ENCODE measurements around the gene GPR4.
"Not testable (repeated sequence)": the region's sequence is repeated elsewhere in the genome, so short reads cannot be mapped to it uniquely, and the experiment has no call there.

The GPR4 gene

DNA sequence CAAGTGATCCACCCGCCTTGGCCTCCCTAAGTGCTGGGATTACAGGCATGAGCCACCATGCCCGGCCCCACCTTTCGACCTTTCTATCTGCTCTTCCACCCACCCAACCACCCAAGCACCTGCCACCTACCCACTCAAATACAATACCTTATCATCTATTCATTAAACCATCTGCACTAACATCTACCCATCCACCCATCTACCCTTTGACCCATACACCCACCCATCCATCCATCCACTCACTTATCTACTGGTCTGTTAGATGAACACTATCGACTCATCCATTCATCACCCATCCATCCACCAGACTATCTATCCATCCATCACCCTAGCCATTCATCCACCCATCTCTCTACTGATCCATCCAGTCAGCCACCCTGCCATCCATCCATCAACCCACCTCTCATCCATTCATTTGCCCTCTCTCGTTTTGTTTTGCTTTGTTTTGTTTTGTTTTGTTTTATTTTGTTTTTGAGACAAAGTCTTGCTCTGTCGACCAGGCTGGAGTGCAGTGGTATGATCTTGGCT is 20.0 kb upstream of the GPR4 start:
- no peak for DNase-seq (ENCODE audit: low spot score)

DNA sequence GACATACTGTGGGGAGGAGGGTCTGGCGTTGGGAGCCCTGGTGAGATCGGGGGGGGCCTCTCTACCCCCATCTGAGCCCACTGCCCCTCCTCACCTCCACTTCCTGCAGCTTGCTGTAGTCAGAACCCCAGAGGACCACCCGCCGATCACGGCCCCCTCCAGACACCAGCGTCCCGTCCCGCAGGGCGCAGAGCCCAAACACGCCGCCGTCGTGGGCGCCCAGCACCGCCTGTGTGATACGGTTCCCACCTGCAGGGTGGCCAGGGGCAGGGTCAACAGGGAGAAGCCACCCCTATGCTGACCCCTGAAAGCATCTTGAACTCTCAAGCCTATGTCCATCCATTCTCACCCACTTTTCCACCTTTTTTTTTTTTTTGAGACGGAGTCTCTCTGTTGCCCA is 19.4 kb upstream of the GPR4 start:
- no peak for DNase-seq (ENCODE audit: low spot score)

DNA sequence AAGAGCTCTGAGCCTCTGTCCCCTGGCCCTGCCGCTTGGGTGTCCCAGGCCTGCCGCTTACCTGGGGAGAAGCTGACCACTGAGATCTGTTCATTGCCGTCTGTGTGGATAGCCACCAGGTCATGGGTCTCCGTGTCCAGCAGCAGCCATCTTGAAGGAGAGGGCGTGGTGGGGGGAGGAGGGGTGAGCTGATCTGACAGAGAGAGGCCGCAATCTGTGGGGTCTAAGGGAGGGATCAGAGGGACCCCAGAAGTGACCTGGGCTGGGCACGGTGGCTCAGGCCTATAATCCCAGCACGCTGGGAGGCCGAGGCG is 14.6 kb upstream of the GPR4 start:
- DNase-seq (ENCODE audit: low spot score), result no peak

DNA sequence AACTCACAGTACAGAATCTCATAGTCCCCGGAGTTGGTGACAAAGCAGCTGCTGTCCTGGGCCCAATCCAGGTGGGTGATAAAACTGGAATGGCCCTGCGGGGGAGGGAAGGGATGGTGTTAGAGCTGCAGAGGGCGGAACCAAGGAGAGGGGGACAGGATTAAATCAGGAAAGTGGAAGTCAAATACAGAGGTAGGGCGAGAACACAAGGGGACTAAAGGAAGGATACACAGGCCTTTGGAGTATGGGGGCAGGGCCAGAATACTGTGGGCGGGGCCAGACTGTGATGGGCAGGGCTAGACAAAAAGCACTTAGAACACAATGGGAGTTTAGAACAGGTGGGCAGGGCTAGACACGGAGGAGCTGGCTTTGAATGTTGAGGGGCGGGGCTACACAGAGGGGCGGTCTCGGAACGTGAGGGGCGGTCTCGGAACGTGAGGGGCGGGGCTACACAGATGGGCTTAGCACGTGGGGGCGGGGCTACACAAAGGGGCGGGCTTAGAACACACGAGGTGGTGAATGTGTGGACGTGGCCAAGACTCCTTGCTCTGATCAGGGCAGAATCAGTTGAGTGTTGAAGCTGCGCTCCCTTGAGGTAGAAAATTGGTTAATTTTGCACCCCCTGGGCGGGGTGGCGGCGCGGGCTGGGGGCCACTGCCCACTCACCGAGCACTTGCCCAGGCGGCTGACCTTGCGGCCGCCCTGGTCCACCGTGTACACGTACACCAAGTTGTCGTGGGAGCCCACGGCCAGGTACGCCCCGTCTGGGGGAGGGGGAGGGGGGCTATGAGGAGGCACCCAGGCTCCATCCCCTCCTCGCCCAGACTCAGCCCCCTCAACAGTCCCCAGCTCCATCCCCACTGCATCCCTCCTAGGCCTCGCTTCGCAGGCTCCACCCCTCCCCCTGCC is 14.0 kb upstream of the GPR4 start:
- no peak for DNase-seq (ENCODE audit: low spot score)

DNA sequence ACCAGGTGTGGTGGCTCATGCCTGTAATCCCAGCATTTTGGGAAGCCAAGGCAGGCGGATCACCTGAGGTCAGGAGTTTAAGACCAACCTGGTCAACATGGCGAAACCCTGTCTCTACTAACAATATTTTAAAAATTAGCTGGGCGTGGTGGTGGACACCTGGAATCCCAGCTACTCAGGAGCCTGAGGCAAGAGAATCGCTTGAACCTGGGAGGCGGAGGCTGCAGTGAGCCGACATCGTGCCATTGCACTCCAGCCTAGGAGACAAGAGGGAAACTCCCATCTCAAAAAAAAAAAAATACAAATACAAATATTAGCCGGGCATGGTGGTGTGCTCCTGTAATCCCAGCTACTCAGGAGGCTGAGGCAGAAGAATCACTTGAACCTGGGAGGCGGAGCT is 13.0 kb upstream of the GPR4 start:
- DNase-seq (ENCODE audit: low spot score), result not testable (repeated sequence)

DNA sequence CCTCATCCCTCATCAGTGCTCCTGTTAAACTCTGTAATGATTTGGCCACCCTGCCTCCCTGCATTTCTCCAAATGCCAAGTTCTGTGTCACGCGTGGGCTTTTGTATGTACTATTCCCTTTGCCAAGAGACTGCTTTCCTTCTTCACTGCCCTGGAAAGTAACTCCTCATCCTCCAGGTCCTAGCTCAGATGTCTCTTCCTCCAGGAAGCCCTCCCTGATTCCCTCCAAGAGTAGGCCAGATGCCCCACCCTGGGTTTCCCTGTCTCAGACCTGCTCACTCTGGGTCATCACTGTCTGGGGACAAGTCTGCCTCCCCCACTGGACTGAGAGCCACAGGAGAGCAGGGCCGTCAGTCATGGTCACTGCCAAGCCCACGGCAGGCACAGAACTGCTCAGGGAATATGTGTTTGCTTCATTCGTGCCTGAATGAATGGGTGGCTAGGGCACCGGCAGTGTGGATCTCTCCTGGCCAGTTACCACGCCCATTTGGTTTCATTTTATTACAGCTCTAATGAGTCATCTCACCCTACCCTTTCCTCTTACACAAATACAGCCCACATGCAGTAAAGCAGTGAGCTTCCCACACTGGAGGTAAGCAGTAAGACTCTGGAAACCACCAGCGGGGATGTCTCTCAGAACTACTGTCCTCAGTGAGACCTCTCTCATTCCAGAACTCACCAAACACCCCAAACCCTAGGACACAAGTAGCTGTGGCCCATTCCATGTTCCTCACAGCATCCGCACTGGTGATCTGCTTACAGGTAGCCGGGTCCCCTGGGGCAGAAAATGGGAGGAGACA is 12.1 kb upstream of the GPR4 start:
- no peak for DNase-seq (ENCODE audit: low spot score)

DNA sequence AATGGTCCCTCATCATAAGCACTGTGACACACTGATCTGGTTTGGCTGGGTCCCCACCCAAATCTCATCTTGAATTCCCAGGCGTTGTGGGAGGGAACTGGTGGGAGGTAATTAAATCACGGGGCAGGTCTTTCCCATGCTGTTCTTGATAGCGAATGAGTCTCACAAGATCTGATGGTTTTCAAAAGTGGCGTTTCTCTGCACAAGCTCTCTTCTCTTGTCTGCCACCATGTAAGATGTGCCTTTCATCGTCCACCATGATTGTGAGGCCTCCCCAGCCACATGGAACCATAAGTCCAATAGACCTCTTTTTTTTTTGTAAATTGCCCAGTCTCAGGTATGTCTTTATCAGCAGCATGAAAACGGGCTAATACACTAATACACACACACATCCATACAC is 6.9 kb upstream of the GPR4 start:
- DNase-seq (ENCODE audit: low spot score), result no peak

DNA sequence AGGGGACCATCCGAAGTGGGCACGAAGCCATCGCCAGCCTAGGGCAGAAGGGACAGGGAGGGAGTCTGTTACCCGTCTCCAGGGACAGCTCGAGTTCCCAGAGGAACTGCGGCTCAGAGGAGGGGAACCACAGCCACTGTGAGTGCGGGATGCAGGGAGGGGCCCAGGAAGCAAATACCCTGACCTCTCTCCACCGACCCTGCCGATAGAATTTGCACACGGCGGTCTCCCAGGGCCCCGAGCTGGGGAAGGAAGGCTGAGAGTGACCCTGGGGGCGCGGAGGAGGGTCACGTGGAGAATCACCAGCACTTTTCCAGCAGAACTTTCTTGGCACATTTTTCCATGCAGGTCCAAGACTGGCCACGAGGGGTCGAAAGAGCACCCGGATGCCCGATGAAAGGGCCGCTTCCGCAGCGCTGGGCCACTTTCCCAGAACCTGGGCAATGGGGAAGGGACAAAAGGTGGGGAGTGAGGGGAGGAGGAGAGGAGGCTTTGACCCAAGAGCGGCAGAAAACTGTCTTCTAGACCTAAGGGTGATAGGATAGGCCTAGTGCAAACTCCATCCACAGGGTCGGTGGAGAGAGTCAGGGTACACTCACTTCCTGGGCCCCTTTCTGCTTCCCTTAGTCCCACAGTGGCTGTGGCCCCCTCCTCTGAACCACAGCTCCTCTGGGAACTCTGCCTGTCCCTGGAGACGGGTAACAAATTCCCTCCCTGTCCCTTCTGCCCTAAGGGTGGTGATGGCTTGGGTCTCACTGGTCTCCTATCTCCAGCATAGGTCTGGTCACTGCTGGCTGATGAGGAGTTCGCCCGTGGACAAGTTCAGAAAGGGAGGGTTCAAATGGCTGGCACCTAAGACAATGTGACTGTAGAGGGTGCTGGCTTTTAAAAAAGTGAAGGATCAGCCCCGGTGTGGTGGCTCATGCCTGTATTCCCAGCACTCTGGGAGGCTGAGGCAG is 5.3 kb upstream of the GPR4 start:
- DNase-seq (ENCODE audit: low spot score), result peak; percentile 61

DNA sequence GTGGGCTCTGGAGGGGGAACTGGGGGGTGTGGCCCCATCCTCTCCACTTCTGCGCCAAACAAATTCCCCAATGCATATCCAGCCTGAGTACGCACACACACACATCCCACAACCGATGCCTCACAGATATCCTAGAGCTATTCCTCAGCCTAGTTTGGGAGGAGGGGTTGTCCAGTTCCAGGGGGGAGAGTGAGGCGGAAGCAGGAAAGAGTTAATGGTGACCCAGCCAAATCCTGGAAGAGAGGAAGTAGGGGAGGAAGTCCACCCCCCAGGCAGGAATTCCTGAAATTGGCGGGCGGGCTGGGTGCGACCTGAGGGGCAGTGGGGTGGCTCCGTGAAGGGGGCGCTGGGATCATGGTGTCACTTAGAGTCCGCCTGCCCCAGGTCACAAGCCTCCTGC is 897 bp downstream of the GPR4 start:
- DNase-seq (ENCODE audit: low spot score), result no peak

DNA sequence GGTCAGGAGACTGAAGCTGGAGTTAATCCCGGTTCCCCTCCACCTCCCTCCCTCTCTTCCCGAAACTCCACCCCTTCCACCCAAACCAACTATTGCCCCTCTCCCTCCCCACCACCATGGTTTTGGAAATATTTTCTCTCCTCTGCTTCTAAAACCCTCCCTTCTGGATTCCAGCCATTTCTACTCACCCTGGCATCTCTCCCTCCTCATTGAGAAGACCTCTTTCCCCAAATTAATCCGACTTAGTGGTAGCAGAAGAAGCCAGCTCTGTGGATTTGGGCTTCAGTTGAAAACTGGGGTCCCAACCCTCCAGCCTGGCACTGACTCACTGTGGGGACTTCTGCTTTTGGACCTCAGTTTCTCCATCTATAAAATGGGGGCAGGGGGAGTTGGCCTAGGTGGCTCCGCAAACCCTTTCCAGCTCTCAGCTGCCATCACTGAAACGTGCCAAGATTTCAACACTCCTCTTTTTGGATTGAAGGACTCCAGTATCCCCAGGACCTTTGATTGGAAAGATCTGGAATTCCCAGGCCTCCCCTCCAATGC is 1.6 kb downstream of the GPR4 start:
- no peak for DNase-seq (ENCODE audit: low spot score)

DNA sequence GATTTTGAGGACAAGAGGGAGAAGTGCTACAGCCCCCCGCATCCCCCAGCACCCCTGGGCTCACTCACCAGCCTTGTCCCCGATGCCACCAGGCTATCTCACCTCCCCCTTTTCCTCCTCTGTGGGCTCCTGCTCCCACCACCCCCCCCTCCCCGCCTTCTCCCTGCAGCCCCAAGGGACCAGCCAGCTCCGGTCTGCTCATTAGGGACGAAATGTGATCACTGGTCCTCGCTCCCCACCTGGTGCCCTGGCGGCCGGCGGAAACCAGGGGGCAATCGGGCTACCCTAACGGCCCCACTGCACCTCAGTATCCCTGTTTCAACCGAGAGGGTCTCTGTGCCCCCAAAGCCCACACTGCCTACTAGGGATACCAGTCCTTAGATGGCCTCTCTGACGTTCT is 2.7 kb downstream of the GPR4 start:
- no peak for DNase-seq (ENCODE audit: low spot score)

DNA sequence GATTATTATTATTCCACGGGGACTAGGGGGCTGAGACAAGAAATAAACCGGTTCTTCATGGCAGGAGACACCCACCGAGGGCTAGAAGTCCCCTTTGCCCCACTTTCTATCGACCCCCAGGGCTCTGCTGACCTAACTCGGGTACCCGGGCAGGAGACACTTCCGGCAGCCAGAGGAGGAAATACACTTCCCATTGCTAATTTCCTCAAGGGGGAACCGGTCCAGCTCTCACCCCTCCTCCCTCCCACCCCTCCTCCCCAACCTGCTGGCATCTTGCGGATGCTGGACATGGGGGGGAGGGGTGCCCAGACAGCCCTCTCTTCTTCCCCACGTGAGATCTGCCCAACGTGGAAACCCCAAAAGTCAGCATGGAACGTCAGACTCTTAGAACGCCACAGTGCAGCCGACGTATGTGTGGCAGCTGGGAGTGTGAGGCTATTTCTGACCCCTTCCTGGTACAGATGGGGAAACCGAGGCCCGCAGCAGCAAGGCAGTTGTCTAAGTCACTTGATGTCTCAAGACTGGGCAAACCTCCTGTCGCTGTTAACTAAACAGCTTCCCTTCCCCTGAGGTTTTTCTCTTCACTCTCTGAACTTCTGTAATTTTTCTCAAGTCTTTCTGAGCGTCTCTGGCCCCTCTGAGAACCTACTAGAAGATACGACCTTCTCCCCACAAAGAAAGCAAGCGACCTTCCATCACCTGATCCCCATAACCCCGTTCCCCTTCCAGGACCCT is 3.6 kb downstream of the GPR4 start:
- no peak for DNase-seq (ENCODE audit: low spot score)

DNA sequence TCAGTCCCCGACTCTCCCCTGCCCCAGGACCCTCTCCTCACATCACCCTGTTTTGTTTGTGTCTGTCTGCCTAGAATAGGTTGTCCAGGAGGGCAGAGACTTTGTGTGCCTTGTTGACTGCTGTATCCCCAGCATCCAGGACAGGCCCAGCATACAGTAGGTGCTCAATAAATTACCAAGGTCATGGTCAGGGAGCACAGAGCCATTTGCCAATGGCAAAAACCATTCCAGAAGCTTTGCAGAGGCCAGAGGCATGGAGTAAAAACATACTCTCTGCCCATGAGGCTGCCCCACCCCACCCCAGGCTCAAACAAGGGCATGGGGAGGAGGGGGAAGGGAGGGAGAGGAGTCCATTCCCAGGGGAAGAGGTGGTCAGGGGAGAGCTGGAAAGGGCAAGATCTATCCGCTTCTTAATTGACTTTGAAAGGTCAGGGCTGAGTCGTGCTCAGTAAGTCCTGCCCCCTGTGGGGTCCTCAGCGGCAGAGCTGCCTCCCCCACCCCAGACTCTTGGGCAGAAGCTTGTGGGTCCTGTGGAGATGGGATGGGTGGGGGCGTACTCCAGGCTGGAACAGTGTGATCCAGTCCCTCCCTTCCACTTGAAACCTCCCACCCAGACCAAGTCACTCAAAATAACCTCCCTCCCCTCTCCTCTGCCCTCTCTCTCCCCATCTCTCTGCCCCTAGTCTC is 4.4 kb downstream of the GPR4 start:
- no peak for DNase-seq (ENCODE audit: low spot score)

DNA sequence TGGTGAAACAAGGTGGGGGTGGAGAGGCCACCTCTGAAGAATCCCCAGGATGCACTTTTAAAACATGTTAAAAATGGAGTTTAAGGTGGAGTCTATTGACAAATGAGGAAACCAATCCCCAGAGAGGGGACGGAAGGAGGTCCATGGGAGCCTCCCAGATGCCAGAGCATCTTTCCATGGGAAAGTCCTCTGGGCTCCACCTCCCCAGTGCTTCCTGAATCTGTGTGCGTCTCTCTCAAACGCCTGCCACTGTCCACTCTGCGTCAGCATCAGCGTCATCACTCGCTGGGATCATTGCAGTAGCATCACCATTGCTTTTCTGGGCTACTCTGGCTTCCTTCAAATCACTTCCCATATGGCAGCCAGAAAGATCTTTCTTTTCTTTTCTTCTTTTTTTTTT is 6.2 kb downstream of the GPR4 start:
- DNase-seq (ENCODE audit: low spot score), result no peak

DNA sequence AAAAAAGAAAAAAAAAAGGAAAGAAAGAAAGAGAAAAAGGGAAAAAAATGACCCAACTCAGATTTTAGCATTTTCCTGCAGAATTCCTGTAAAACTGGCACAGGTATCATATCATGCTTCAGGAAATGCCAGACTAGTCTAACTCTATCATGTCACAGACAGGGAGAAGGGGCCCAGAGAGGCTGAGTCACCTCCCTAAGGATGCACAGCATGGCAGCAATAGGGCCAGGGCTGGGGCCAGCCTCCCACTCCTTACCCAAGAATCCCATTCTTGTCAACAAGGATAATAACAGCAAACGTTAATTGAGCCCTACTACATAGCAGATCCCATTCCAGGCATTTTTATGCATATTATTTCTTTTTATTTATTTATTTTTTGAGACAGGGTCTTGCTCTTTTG is 8.5 kb downstream of the GPR4 start:
- DNase-seq (ENCODE audit: low spot score), result no peak

DNA sequence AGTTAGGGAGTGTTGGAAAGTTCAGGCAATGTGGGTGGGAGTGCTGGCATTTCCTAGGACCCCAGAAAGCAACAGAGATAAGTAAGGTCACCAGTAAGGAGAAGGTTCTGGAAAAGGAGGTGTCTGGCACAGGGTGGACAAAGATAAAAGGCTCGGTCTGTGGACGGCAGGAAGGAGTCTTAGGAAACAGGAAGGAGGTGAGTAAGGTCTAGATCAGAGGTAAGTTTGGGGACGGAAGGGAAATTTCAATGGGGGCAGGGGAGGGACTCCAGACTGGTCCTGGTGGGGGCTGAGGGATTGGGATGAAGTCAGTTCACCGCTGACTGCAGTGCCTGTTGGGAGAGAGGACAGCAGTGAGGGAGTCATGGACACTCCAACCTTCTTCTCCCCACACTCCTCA is 9.6 kb downstream of the GPR4 start:
- no peak for DNase-seq (ENCODE audit: low spot score)

DNA sequence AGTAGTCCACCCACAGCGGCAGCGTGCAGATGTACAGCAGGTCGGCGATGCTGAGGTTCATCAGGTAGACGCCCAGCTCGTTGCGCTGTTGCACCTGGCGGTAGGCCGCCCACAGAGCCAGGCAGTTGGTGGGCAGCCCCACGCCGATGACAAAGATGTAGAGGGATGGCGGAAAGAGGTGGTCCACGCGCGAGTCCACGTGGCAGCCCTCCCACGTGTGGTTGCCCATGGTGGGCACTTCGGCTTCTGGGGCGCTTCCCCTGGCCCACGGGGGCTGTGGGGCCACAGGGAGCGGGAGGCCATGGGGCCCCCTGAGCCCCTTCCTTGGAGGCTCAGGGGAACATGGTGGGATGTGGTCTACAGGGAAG is 10.4 kb downstream of the GPR4 start:
- DNase-seq (ENCODE audit: low spot score), result no peak

DNA sequence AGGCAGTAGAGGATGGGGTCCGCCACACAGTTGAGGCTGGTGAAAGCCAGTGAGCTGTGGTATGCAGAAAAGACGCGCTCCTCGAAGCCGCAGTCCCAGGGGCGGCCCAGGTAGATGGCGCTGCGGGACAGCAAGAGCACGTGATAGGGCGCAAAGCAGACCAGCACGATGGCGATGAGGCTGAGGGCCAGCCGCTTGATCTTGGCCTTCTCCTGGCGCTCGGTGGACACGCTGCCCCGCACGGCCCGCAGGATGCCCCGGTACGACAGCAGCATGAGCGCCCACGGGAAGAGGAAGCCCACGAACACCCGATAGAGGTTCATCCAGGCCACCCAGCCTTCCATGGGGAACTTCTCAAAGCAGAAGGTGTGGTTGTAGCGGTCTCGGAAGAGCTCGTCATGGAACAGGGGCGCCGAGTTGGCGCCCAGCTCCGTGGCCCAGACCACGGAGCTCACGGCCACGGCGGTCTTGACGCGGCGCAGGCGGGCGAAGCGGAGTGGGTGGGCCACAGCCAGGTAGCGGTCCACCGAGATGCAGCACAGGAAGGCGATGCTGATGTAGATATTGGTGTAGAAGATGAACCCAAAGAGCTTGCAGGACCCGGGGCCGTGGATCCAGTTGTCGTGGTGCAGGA is 10.9 kb downstream of the GPR4 start:
- DNase-seq (ENCODE audit: low spot score), result no peak

DNA sequence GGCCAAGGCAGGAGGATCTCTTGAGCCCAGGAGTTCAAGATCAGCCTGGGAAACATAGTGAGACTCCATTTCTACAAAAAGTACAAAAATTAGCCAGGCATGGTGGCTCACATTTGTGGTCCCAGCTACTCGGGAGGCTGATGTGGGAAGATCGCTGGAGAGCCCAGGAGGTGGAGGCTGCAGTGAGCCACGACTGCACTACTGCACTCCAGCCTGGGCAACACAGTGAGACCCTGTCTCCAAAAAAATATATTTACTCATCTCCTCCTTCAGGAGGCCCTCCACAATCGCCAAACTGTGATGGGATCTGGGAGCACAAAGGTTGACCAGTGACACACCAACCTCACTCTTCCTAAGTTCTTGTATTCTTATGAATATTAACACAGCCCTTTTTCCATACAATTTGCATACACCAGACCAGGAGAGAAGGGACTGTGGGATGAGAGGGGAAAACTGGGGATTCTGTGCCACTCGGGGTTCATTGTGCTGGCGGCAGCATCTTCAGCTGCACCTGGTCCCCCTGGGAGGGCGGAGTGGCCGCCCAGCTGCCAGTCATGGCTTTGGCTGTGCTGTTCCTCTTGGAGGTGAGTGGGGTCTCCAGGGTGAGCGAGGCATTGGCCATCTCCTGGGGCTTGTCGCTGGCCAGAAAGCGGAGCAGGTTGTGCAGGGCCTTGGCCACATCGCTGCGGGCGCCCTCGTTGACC is 11.6 kb downstream of the GPR4 start:
- DNase-seq (ENCODE audit: low spot score), result no peak
